CD14-positive monocyte (primary cell): Measurements from ENCODE around the gene HK1. TPM values are rescaled to one million over a fixed set of nuclear protein-coding genes. Genes with fewer than 3 reads are reported as not detected.
A peak's percentile ranks its signal among the peaks of the same experiment; 100 is the strongest.

Source experiments
- DNase-seq, 3 donors: peaks; one replicate each; pipeline ENCODE4 v3.0.0-alpha.2; 2011 to 2022
- H2AFZ ChIP-seq: 2 replicates; pipeline ENCODE4 v1.6.0; 2012; ENCODE audit warnings: mild to moderate bottlenecking, low read depth, low read length, inconsistent platforms; ENCODE audit not compliant: insufficient read depth, poor library complexity, severe bottlenecking
- H3K27ac ChIP-seq, 2 donors: 1 replicate in 1 of 2; 2 replicates in 1 of 2; pipeline ENCODE4 v1.5.1; 2012 to 2013; ENCODE audit warnings: low read length in 2 of 2, control low read depth in 1 of 2, inconsistent platforms in 1 of 2, low read depth in 1 of 2, mild to moderate bottlenecking in 1 of 2
- H3K27me3 ChIP-seq, 2 donors: one replicate each; pipeline versions ENCODE4 v1.6.0 to v1.6.1; 2011 to 2013; ENCODE audit warnings: low read length in 2 of 2; ENCODE audit not compliant: control insufficient read depth in 2 of 2, insufficient read depth in 2 of 2
- H3K36me3 ChIP-seq, 2 donors: replicated peaks in 1 of 2; 1 replicate in 1 of 2; 2 replicates in 1 of 2; pipeline versions ENCODE4 v1.5.1 to v1.6.1; 2012 to 2013; ENCODE audit warnings: low read length in 2 of 2, control low read depth in 1 of 2, inconsistent platforms in 1 of 2, mild to moderate bottlenecking in 1 of 2; ENCODE audit not compliant: insufficient read depth in 2 of 2, control insufficient read depth in 1 of 2
- H3K4me1 ChIP-seq, 2 donors: 1 replicate in 1 of 2; 2 replicates in 1 of 2; pipeline versions ENCODE4 v1.5.1 to v1.6.1; 2012 to 2013; ENCODE audit warnings: low read length in 2 of 2, control low read depth in 1 of 2, inconsistent platforms in 1 of 2, mild to moderate bottlenecking in 1 of 2, moderate library complexity in 1 of 2; ENCODE audit not compliant: insufficient read depth in 2 of 2, control insufficient read depth in 1 of 2
- H3K4me2 ChIP-seq: replicated peaks from 2 replicates; pipeline ENCODE3; 2012; ENCODE audit warnings: low read length, moderate library complexity, mild to moderate bottlenecking; ENCODE audit not compliant: poor library complexity, severe bottlenecking; ENCODE audit errors: extremely low read depth
- H3K4me3 ChIP-seq, 3 experiments: fragments of 200-600 bp in 1 of 3; sonication (generic) in 1 of 3; replicated peaks in 1 of 3; 1 replicate in 2 of 3; 2 replicates in 1 of 3; pipeline ENCODE4 v1.5.1; 2011 to 2013; ENCODE audit warnings: low read length in 3 of 3, mild to moderate bottlenecking in 3 of 3, control low read depth in 2 of 3, low read depth in 2 of 3, inconsistent platforms in 1 of 3, moderate library complexity in 1 of 3
- H3K79me2 ChIP-seq: 2 replicates; pipeline ENCODE4 v1.6.0; 2012; ENCODE audit warnings: mild to moderate bottlenecking, control low read depth, inconsistent platforms, low read length, moderate library complexity; ENCODE audit not compliant: insufficient read depth
- H3K9ac ChIP-seq: 2 replicates; pipeline ENCODE4 v1.6.0; 2017; ENCODE audit warnings: low read length, mild to moderate bottlenecking; ENCODE audit not compliant: insufficient read depth, poor library complexity, severe bottlenecking
- H3K9me3 ChIP-seq, 2 donors: replicated peaks in 1 of 2; 1 replicate in 1 of 2; 2 replicates in 1 of 2; pipeline versions ENCODE4 v1.5.1 to v1.6.1; 2012 to 2013; ENCODE audit warnings: low read length in 2 of 2, control low read depth in 1 of 2; ENCODE audit not compliant: control insufficient read depth in 1 of 2, insufficient read depth in 1 of 2
- H4K20me1 ChIP-seq: 2 replicates; pipeline ENCODE4 v1.6.0; 2012; ENCODE audit warnings: mild to moderate bottlenecking, low read length, control low read depth, moderate library complexity; ENCODE audit not compliant: insufficient read depth
- H3K27ac Mint-ChIP-seq, 7 donors: one replicate each; pipeline ENCODE4 v1.8.0; 2020; ENCODE audit warnings: mild to moderate bottlenecking in 7 of 7, mixed read lengths in 7 of 7, moderate library complexity in 6 of 7, inconsistent platforms in 2 of 7
- H3K27me3 Mint-ChIP-seq, 3 donors: one replicate each; pipeline ENCODE4 v1.8.0; 2021 to 2022; ENCODE audit warnings: low read depth in 3 of 3, mild to moderate bottlenecking in 3 of 3, mixed read lengths in 3 of 3, moderate library complexity in 3 of 3, inconsistent platforms in 1 of 3
- H3K36me3 Mint-ChIP-seq, 2 donors: one replicate each; pipeline ENCODE4 v1.8.0; 2020; ENCODE audit warnings: mixed read lengths in 2 of 2, inconsistent platforms in 1 of 2, mild to moderate bottlenecking in 1 of 2
- H3K4me1 Mint-ChIP-seq: one replicate; pipeline ENCODE4 v1.8.0; 2020; ENCODE audit warnings: mild to moderate bottlenecking, mixed read lengths
- H3K4me3 Mint-ChIP-seq, 2 donors: one replicate each; pipeline ENCODE4 v1.8.0; 2020; ENCODE audit warnings: mild to moderate bottlenecking in 2 of 2, mixed read lengths in 2 of 2, moderate library complexity in 1 of 2
- H3K9me3 Mint-ChIP-seq, 7 donors: one replicate each; pipeline ENCODE4 v1.8.0; 2020 to 2022; ENCODE audit warnings: mixed read lengths in 7 of 7, mild to moderate bottlenecking in 6 of 7, moderate library complexity in 6 of 7, inconsistent platforms in 2 of 7
- WGBS: methylation state at CpG from one replicate; pipeline ENCODE4 v1.1.5; 2013; ENCODE audit warnings: missing lambda C conversion rate; ENCODE audit not compliant: insufficient coverage; 5-methylcytosine and 5-hydroxymethylcytosine counted together
- intact Hi-C, 2 donors: fragments of 100-400 bp; cut with micrococcal nuclease; formaldehyde crosslinking; loops; one replicate each; pipeline versions ENCODE4 v1.15.0 to v1.15.1; 2023
- polyA plus RNA-seq, 3 donors: library from polyadenylated mRNA; depleted of rRNA in 1 of 3; unstranded in 2 of 3; stranded (reverse) in 1 of 3; fragments of 300-500 nt in 2 of 3; fragments of >200 nt in 1 of 3; fragmentation: Illumina TruSeq in 2 of 3; gene quantifications; 1 replicate in 2 of 3; 2 replicates in 1 of 3; pipeline ENCODE4 v1.2.3, GENCODE V29; 2012 to 2021
- TF ChIP-seq, protein P1 (sequence below): fragments of 200-600 bp; IDR thresholded peaks from one replicate; pipeline ENCODE4 v1.8.0; 2022; ENCODE audit warnings: antibody characterized with exemption, mild to moderate bottlenecking

HK1 gene
- polyA plus RNA-seq, 3 donors = 57.9 to 146 (median 125) TPM

- peaks cover 93% of the 10 kb centered on the region for H4K20me1 ChIP-seq
- Mint-ChIP-seq H3K4me1 (no peaks in the 10 kb centered on the region), H3K36me3 (peaks cover 86 to 97% of the 10 kb centered on the region in 2 donors), H3K27me3 (peaks cover 0 to 4% (median 0%) of the 10 kb centered on the region in 3 donors), H3K9me3 (no peaks in the 10 kb centered on the region), H3K4me3 (no peak overlapping the region), H3K27ac (peak overlapping the region in 4 of 7 donors; percentile 2 to 65 (median 22))
- no peak overlapping the region for H3K4me2 ChIP-seq
- TF ChIP-seq, protein P1, sequence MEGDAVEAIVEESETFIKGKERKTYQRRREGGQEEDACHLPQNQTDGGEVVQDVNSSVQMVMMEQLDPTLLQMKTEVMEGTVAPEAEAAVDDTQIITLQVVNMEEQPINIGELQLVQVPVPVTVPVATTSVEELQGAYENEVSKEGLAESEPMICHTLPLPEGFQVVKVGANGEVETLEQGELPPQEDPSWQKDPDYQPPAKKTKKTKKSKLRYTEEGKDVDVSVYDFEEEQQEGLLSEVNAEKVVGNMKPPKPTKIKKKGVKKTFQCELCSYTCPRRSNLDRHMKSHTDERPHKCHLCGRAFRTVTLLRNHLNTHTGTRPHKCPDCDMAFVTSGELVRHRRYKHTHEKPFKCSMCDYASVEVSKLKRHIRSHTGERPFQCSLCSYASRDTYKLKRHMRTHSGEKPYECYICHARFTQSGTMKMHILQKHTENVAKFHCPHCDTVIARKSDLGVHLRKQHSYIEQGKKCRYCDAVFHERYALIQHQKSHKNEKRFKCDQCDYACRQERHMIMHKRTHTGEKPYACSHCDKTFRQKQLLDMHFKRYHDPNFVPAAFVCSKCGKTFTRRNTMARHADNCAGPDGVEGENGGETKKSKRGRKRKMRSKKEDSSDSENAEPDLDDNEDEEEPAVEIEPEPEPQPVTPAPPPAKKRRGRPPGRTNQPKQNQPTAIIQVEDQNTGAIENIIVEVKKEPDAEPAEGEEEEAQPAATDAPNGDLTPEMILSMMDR = no peak
- H3K4me1 ChIP-seq = no peaks in the 10 kb centered on the region
- DNase-seq = no peak
- WGBS = 92% methylated on average over 2 of the region's 9 CpGs
- intact Hi-C loops = no loop called here
- H3K79me2 ChIP-seq = peaks cover 48% of the 10 kb centered on the region
- H3K36me3 ChIP-seq = peaks cover 79 to 100% of the 10 kb centered on the region in 2 donors
- no peaks in the 10 kb centered on the region for H3K27me3 ChIP-seq
- no peak overlapping the region for H3K4me3 ChIP-seq
- no peak overlapping the region for H3K27ac ChIP-seq
- no peak overlapping the region for H2AFZ ChIP-seq
- no peak overlapping the region for H3K9ac ChIP-seq
- H3K9me3 ChIP-seq = no peaks in the 10 kb centered on the region
These were observed 94.1 kb downstream of the HK1 start for GRCh38 chr10:69372126-69372980.

DNA sequence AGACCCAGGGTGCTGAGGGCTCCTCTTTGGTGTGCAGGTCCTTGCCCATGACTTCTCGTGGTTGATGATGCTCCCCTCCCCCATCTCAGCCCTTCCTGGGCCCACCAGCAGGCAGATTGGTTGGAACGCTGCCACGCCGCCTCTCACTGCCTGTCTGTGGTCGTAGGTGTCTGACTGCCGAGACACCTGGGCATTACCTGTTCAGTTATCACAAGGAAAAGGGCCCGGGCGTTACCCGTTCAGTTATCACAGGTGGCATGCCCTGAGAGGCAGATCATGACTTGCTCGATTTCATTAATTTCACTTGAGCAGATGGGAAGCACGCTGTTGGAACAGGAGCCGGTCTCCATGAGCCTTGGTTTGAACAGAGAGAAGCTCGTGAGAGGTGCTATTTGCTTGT, 95.9 kb downstream of the HK1 start:
- Mint-ChIP-seq H3K9me3 (no peaks in the 10 kb centered on the region), H3K27me3 (peaks cover 0 to 4% (median 0%) of the 10 kb centered on the region in 3 donors), H3K27ac (peak overlapping the region in 2 of 7 donors; percentile 38 to 67), H3K4me1 (no peaks in the 10 kb centered on the region), H3K36me3 (peaks cover 87 to 98% of the 10 kb centered on the region in 2 donors), H3K4me3 (no peak overlapping the region)
- no peaks in the 10 kb centered on the region for H3K4me1 ChIP-seq
- no peak for DNase-seq
- H3K4me3 ChIP-seq = no peak overlapping the region
- H3K27ac ChIP-seq = peak overlapping the region in 1 of 2 donors; percentile 53
- 97% methylated on average over 13 of the region's 13 CpGs for WGBS
- no peaks in the 10 kb centered on the region for H3K9me3 ChIP-seq
- no peak overlapping the region for H3K4me2 ChIP-seq
- intact Hi-C loops = no loop called here
- H2AFZ ChIP-seq = no peak overlapping the region
- H3K79me2 ChIP-seq = peaks cover 41% of the 10 kb centered on the region
- no peak overlapping the region for H3K9ac ChIP-seq
- peaks cover 86% of the 10 kb centered on the region for H4K20me1 ChIP-seq
- peaks cover 80 to 100% of the 10 kb centered on the region in 2 donors for H3K36me3 ChIP-seq
- TF ChIP-seq, protein P1 = no peak
- no peaks in the 10 kb centered on the region for H3K27me3 ChIP-seq
